ENCODE measurements around the gene GIPC1.
"Not testable (repeated sequence)": the region's sequence is repeated elsewhere in the genome, so short reads cannot be mapped to it uniquely, and the experiment has no call there.

The GIPC1 gene

GRCh38 chr19:14496029-14496833 lies at the start of gene GIPC1:
TSS of gene GIPC1 (minus strand) at chr19:14496127. CDS start at chr19:14482976, 13,151 bp downstream.
- DNase-seq = peak; percentile 99

GRCh38 chr19:14545716-14546082 lies 49.8 kb upstream of the GIPC1 start:
- DNase-seq = no peak

GRCh38 chr19:14544977-14545715 lies 49.2 kb upstream of the GIPC1 start:
- DNase-seq = peak; percentile 64

GRCh38 chr19:14544047-14544446 lies 48.1 kb upstream of the GIPC1 start:
- DNase-seq = no peak

- DNase-seq = no peak
These were observed 46.9 kb upstream of the GIPC1 start for GRCh38 chr19:14542711-14543328.

- DNase-seq = not testable (repeated sequence)
These were observed 46.1 kb upstream of the GIPC1 start for GRCh38 chr19:14541979-14542378.

- no peak for DNase-seq
These were observed 45.0 kb upstream of the GIPC1 start for GRCh38 chr19:14540741-14541525.

- no peak for DNase-seq
These were observed 41.2 kb upstream of the GIPC1 start for GRCh38 chr19:14536926-14537692.

GRCh38 chr19:14533450-14533849 lies 37.5 kb upstream of the GIPC1 start:
- no peak for DNase-seq

- no peak for DNase-seq
These were observed 34.6 kb upstream of the GIPC1 start for GRCh38 chr19:14530506-14530905.

GRCh38 chr19:14530005-14530348 lies 34.0 kb upstream of the GIPC1 start:
- no peak for DNase-seq

GRCh38 chr19:14529254-14530004 lies 33.5 kb upstream of the GIPC1 start, which contains the start of gene TECR:
TSS of gene TECR (plus strand) at chr19:14529594. CDS start at chr19:14529697, 103 bp downstream.
- peak; percentile 99 for DNase-seq

- no peak for DNase-seq
These were observed 32.7 kb upstream of the GIPC1 start for GRCh38 chr19:14528419-14529253.

GRCh38 chr19:14526423-14526822 lies 30.5 kb upstream of the GIPC1 start:
- no peak for DNase-seq

GRCh38 chr19:14525729-14526128 lies 29.8 kb upstream of the GIPC1 start:
- DNase-seq = no peak

- no peak for DNase-seq
These were observed 24.6 kb upstream of the GIPC1 start for GRCh38 chr19:14520543-14520942.

- DNase-seq = no peak
These were observed 24.0 kb upstream of the GIPC1 start for GRCh38 chr19:14519860-14520407.

- DNase-seq = no peak
These were observed 23.4 kb upstream of the GIPC1 start for GRCh38 chr19:14519245-14519859.

- no peak for DNase-seq
These were observed 22.0 kb upstream of the GIPC1 start, which contains the start of gene DNAJB1 for GRCh38 chr19:14517840-14518505. TSS of gene DNAJB1 (minus strand) at chr19:14518397. CDS start at chr19:14518349, 48 bp downstream.
